HG03175 (cell line): Measurements from ENCODE around the gene NHLH1.
A peak's percentile ranks its signal among the peaks of the same experiment; 100 is the strongest.

Experiments
- ATAC-seq: cut with Tn5 transposase; IDR thresholded peaks from one replicate; pipeline ENCODE4 v1.9.1; 2021; ENCODE audit warnings: mild to moderate bottlenecking, moderate library complexity; ENCODE audit not compliant: unreplicated experiment

The NHLH1 gene

DNA sequence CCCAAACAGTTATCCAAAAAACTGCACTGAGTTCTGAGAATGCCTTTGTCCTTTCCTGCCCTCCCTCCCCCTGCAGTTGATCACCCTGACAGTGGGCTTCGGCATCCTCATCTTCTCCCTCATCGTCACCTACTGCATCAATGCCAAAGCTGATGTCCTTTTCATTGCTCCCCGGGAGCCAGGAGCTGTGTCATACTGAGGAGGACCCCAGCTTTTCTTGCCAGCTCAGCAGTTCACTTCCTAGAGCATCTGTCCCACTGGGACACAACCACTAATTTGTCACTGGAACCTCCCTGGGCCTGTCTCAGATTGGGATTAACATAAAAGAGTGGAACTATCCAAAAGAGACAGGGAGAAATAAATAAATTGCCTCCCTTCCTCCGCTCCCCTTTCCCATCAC lies 8.8 kb upstream of the NHLH1 start:
- no peak for ATAC-seq

DNA sequence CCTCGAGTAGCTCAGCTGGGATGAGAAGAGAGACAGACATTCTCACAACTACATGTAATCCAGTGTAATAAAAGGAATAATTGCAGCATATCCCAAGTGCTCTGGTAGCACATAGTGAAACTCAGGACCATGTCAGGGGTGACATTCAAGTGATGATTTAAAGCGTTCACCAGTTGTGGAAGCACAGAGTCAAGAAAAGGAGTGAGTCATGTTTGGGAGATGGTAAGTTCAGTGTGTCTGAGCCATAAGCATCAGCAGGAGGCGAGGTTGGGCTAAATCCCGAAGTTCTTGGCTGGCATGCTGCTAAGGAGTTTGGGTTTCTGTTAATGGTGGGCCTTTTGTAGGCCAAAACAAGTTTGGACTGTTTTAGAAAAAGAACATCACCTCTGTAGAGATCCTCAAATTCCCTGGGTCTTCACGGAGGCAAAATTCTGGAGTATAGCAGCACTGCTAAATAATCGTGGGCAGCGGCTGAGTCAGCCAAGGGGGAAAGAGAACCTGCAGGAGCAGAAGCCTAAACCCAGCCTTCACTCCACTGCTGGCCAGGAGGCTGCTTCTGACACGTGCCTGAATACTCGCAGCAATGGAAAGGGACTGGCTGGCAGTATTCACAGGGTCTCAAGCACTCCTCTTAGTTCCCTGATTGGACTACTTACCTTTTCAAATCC lies 7.2 kb upstream of the NHLH1 start:
- ATAC-seq: no peak

DNA sequence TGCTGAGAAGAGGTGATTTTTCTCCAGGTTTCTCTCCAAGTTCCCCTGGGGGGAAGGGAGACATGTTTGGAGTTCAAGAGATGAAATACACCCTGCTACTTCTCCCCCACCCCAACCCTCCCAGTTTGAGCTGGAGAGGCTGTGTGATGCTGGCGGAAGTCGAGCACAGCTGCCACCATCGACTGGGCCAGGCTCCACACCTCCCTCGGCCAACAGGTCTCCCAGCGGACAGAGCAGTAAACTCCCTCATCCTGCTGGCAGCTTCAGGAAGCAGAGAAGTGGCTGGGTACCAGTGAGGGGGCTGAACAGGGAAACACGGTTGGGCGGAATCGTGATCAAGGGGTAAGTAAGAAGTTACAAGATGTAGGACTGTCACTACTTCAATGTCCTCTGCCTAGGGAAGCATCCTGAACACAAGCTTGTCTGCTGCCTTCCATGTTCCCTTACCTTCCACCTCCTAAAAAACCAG lies 6.6 kb upstream of the NHLH1 start:
- ATAC-seq: no peak

DNA sequence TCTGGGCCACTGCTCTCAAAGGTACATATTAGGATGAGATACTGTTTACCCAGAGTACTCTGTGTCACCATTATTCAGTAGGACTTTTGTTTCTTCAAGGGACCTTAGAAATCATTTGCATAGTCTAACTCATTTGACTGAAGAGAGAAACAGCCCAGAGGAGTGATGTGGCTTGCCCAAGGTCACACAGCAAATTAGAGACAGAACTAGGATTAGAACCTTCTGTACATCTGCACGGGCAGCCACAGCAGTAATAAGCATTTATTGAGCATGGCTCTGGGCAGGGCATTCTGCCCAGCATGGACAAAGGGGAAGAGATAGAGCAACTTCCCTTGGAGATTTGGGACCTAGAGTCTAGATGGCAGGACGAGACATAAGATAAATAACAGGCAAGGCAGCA lies 5.7 kb upstream of the NHLH1 start:
- no peak for ATAC-seq

DNA sequence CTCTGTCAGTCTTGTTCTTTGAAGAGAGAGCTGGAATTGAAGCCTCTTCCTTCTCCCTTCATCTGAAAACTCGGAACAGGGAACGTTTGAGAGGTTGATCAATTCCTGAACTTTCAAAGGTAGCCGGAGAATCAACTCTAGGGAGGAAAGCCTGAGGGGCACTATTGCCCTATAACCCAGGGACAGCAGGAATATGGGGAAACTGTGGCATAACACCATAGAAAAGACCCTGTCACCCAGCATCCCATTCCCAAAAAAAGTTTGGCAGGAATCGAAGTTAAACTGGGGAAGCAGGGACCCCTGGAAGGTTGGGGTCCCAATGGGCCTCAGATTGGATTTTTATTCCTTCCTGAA lies 5.1 kb upstream of the NHLH1 start:
- no peak for ATAC-seq

DNA sequence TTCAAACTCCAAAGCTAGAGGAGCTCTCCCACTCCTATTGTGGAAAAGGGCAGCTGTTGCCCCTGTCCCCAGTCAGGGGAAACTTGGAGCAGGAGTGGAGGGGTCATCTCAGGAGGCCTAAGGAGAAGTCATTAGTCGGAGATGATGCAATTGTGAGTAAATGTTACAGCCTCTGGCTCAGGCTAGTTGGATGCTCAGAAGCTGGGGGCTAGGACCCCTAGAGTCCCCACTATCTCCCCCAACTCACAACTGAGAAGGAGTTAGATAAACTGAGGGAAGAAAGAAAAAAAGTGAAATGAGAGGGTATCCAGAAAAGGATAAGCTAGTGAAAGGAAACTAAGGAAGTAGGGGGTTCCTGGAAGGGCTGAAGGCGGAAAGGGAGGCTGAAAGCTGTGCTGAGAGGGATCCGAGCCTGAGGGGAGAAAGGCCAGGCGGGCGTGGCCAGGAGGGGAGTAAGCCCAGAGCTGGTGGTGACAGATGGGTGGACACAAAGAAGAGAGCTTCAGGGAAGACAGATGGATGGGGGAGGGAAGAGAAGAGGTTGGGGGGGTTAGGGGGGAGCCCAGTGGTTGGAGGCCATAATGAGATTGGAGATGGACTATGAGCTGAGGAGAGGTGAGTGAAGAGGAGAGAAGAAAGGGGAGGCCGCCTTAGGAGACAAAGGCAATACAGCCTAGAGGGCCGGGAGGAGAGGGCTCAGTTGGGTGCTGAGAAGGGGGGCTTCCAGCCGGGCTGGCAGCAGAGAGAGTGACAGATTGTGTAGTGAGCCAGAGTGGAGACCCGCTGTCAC lies 4.5 kb upstream of the NHLH1 start:
- no peak for ATAC-seq

DNA sequence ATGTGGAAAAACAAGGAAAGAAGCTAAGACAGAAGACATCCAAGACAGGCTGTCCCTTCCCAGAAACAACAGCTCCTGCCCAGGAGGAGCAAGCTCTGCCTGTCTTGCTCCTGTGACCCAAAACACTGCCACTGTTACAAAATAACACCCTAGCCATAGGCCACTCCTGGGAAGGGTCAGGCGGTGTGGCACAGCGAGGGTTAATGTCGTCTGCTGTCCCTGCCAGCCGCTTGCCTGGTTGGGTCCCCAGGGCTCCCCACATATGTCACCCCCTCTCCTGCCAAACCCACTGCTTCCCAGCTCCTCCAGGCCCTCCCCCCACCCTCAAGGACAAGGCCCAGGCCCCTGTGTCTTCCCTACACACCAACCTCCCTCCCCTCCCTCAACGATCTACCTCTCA lies 3.9 kb upstream of the NHLH1 start:
- no peak for ATAC-seq

DNA sequence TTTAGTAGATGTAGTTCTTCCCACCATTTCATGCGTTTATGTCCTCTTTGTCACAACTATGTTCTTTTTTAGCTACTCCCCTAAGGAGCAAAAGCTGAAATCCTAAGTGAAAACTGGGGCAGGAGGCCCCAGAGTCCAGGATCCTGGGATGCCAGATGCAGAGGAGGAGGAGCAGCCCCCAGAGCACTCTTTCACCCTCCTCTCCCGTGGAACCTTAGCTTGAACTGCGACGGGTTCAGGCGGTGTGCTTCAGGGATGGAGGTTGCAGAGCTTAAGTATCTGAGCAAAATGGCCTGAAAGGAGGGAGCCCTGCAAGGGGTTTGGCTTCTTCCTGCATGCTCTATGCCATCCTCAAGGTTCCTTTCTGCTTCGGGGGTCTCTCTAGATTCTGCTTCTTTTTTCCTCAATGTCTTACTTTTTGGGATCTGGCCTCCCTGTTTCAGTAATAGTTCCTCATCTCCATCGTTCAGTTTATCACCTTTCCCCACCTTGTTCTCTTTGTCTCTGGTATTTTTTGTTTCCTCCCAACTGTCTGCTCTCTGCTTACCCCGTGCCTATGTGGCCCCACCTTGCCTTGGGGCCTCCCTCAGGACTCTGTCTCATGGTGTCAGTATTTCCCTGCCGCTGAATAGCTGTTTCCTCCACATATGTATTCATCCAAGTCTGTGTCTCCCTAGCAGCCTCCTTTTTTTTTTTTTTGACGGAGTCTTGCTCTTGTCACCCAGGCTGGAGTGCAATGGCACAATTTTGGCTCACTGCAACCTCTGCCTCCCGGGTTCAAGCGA lies 2.7 kb upstream of the NHLH1 start:
- ATAC-seq: no peak

DNA sequence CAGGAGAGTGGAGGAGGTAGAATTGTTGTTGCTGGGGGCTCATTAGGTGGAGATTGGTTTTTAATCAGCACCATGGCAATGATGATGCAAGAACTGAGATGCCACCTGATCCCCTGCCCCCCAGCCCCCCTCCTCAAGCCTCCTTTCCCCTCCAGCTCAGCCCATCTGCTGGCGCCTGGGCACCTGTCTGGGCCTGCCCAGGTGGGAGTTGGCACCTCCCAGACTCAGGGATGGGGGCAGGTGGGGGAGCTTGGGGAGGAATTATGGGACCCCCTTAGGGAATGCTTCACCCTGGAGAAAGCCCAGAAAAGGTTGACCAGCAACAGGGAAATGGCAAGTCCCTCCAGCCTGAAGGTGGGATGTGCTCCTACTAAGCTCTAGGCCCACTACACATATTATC lies 1.5 kb upstream of the NHLH1 start:
- no peak for ATAC-seq

DNA sequence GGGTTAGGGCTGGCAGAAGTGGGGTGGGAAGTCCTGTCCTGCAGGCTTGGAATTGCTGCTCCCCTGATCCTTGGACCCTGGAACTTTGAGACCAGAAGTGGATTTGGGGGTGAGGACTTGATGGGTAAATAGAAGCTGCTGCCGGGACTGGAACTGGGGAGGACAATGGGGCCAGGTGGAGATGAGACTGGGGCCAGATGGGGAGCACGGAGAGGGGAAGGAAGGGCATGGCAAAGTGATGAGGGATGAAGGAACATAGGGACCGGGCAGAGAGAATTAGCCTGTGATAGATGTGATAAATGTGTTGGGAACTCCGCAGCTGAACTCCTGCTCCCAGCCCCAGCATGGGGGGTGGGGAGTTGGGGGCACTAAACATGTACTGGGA lies 637 bp downstream of the NHLH1 start:
- no peak for ATAC-seq

DNA sequence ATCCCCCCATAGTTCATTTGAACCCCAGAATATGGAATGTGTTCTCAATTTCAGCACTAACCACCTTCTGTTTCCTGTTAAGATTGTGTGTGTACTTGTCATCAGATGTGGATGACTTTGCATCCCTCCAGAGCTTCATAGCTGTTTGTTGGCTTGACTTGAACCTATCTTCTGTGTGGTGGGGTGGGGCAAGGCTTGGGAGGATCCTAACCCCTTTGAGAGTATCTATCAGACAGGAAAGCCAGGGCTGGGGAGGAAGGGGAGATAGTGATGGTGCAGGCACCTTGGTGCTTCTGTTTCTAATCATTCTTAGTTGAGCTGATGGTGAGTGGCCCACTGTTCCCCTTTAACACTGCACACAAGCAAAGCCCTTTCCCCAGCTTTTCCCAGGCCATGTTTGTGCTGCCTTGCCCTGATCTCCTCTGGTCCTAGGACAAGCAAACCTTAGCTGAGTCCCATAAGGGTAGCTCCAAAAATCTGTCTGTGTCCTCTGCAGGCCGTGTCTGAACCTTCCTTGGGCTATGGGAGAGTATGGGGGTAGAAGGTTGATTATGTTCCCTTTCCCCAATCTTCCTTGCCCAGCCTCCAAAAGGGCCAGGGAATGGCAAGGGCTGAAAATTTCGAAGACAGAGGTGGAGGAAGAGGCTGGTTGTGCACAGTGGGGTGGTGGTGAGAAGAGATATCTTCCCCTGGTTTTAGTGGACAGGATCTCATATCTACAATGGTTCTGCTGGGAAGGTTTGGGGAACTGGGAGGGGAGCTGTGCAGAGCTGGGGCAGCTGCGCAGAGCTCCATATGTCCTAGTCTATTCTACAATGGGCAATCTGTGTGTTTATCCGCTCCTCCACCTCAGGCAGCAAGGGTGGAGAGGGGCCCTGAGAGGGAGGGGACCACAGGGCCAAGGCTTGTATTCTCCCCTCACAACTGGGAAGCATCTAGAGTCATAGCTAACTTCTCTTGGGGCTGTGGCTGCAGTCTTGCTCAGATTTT lies 1.4 kb downstream of the NHLH1 start:
- ATAC-seq: no peak

DNA sequence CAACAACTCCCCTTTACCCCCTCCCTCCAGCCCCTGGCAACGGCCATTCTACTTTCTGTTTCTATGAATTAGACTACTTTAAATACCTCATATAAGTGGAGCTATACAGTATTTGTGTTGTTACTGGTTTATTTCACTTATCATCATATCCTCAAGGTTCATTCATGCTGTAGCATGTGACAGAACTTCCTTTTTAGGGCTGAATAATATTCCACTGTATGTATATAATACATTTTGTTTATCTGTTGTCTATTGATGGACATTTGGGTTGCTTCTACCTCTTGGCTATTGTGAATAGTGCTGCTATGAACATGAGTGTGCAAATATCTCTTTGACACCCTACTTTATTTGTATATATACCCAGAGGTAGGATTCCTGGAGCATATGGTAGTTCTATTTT lies 2.2 kb downstream of the NHLH1 start:
- ATAC-seq: no peak

DNA sequence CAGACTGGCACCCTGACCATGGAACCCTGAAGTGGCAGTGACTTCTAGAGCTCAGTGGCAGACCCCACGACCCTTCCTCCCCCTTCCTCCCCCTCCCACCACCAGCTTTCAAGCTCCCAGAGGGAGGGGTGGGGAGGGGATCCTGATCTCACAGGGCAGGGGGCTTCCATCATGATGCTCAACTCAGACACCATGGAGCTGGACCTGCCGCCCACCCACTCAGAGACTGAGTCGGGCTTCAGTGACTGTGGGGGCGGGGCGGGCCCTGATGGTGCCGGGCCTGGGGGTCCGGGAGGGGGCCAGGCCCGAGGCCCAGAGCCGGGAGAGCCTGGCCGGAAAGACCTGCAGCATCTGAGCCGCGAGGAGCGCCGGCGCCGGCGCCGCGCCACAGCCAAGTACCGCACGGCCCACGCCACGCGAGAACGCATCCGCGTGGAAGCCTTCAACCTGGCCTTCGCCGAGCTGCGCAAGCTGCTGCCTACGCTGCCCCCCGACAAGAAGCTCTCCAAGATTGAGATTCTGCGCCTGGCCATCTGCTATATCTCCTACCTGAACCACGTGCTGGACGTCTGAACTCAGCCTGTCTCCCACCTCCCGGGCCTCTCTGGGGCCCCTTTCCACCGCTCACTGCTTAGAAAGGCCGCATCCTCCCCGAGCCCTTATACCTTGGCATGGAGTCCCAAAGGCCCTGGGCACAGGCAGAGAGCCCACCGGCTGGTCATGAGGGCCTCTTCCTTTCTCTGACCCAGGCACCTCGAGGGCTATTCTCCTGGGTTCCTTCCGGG lies 3.9 kb downstream of the NHLH1 start:
- ATAC-seq: no peak

DNA sequence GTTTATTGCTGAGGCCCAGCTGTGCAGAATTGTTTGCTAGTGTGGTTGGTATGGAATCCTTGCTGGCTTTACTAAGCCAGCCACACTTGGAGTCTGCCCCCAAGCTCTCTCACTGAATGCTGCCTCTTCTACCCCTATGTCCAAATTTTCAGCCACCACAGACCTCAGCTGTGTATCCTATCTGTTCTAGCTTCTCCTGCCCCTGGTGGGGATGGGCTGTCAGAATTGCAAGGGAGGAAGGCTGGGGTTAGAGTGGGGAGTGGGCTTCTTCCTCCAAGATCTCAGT lies 4.4 kb downstream of the NHLH1 start:
- ATAC-seq: no peak

DNA sequence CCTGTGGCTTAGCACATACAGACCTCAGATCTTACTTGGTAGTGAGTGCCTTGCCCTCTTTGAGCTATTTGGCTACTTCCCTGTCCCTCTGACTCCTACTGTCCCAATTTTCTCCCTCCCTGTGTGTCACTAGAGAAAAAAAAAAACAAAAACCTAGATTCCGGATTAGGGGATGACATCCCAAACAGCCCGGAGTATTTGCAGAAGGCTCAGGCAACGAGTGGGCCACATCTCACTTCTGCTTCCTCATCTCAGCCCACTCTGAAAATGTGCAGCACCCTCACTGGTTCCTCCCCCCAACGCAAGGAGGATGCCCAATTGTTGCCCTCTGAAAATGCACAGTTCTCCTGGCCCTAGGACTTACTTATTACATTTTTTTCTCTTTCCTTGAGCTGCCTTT lies 4.9 kb downstream of the NHLH1 start:
- ATAC-seq: no peak

DNA sequence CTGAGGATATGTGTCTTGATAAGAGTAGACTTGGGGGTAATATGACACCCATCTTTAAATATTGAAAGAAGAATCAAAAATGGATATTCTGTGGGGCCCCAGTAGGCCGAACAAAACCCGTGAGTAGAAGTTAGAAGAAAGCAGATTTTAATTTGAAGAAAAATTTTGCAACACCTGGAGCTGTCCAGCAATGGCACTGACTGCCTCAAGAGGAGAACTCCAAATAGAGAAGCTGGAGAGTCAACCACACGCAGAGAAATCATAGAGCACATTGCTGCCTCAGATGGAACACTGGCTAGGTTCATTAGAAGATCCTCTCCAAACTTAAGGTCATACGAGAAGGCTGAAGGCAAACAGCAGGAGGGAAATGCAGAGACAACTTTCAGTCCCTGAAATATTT lies 6.8 kb downstream of the NHLH1 start:
- ATAC-seq: no peak

DNA sequence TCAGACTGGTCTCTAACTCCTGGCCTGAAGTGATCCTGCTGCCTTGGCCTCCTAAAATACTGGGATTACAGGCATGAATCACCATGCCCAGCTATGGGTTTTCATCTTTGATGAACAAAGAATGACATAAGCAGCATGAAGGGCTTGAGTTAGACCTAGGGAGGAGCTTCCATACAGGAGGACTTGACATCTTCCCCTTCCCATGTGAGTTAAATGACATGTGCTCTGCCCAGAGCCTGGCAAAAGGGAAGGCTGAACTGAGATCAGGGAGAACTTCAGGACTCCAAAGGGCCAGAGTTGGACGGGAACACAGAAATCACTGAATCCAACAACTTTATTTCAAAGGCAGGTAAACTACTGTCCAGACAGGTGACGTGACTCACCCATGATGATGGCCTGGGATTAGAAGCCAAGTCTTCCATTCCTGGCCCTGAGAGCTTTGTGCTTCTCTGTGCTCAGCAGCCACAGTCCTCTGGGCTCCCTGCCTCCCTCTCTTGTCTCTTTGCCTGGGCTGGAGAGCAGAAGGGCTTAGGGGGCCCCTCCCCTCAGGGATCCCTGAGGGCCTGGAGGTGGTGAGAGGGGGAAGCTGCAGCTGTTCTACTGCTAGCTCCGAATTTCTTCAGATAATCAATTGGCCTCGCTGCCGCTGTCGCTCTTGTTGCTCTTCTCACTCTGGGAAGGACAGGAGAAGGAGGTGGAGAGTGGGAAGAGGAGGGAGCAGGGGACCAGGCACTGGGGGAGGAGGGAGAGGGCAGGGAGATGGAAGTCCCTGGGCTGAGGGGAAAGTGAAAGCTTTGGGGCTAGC lies 7.6 kb downstream of the NHLH1 start:
- ATAC-seq: no peak

DNA sequence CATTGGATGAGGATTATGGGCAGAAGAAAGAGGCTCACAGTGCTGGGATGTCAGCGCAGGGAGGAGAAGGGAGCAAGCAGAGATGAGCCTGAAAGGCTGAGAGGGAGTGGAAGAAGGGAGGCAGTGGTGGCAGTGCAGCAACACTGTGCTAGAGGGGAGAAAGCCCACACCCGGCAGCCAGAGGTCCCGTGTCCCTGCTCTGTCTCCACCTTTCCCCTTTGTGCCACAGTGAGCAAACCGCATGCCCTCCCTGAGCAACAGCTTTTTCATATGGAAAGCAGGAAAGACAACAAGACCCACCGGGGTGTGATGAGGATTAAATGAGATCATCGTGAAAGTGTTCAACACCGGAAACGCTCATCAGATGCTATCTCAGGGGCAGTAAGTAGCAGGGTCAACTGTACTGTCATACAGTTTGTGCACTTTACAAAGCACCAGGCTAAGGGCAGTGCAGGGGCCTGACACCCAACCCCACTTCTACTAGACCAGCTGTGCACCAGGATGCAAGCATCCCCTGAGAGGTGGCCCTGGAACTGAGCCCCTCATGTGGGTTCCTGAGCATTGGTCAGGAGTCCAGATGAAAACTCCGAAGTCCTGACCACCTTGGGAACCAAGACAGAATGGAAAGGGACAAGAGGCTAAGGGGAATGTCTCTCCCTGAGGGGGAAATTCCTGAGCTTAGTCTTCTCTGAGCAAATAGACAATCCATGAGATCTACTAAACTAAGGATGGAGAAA lies 9.1 kb downstream of the NHLH1 start:
- peak; percentile 54 for ATAC-seq
